ENCODE measurements around the gene RAB3IL1. TPM values are rescaled to one million over a fixed set of nuclear protein-coding genes. Genes with fewer than 3 reads are reported as not detected.

The RAB3IL1 gene
- total RNA-seq, 1 donor from 2014 or later, result 10.6 TPM

- Mint-ChIP-seq H3K36me3 (peaks cover 35% of the 10 kb centered on the region), H3K4me1 (peaks cover 2% of the 10 kb centered on the region)
- DNase-seq (ENCODE audit: low spot score in 2 of 2, unreplicated experiment in 2 of 2), result no peak
Observed at GRCh38 chr11:61862714-61863547, 54.4 kb downstream of the RAB3IL1 start.

GRCh38 chr11:61861634-61862033, 55.7 kb downstream of the RAB3IL1 start:
- no peaks in the 10 kb centered on the region for H3K27me3 Mint-ChIP-seq (ENCODE audit: low read depth)
- no peak for TF ChIP-seq CTCF (IDR thresholded peaks at IDR 0.05; ENCODE audit: unreplicated experiment)
- peaks cover 35% of the 10 kb centered on the region for H3K36me3 Mint-ChIP-seq
- peaks cover 2% of the 10 kb centered on the region for H3K4me1 Mint-ChIP-seq
- peak overlapping the region; percentile 41 for H3K27ac Mint-ChIP-seq
- H3K9me3 Mint-ChIP-seq, result no peaks in the 10 kb centered on the region
- DNase-seq (ENCODE audit: low spot score in 2 of 2, unreplicated experiment in 2 of 2), result no peak
- H3K4me3 Mint-ChIP-seq, result no peak overlapping the region

More at GRCh38 chr11:61862714-61863547, 54.4 kb downstream of the RAB3IL1 start:
- Mint-ChIP-seq H3K27ac (no peak overlapping the region), H3K4me3 (no peak overlapping the region), H3K9me3 (no peaks in the 10 kb centered on the region), H3K27me3 (ENCODE audit: low read depth) (no peaks in the 10 kb centered on the region)
- no peak for TF ChIP-seq CTCF (IDR thresholded peaks at IDR 0.05; ENCODE audit: unreplicated experiment)

- no peak for DNase-seq (ENCODE audit: low spot score in 2 of 2, unreplicated experiment in 2 of 2)
Observed at GRCh38 chr11:61860054-61860903, 57.1 kb downstream of the RAB3IL1 start.

GRCh38 chr11:61855939-61856680, 61.3 kb downstream of the RAB3IL1 start:
- Mint-ChIP-seq H3K4me1 (no peaks in the 10 kb centered on the region), H3K27me3 (ENCODE audit: low read depth) (no peaks in the 10 kb centered on the region), H3K36me3 (peaks cover 23% of the 10 kb centered on the region), H3K4me3 (no peak overlapping the region), H3K9me3 (no peaks in the 10 kb centered on the region), H3K27ac (peak overlapping the region; percentile 25)
- TF ChIP-seq CTCF (IDR thresholded peaks at IDR 0.05; ENCODE audit: unreplicated experiment), result no peak
- DNase-seq (ENCODE audit: low spot score in 2 of 2, unreplicated experiment in 2 of 2), result no peak

More at GRCh38 chr11:61860054-61860903, 57.1 kb downstream of the RAB3IL1 start:
- Mint-ChIP-seq H3K4me1 (no peaks in the 10 kb centered on the region), H3K27ac (peak overlapping the region; percentile 34), H3K4me3 (no peak overlapping the region), H3K9me3 (no peaks in the 10 kb centered on the region), H3K27me3 (ENCODE audit: low read depth) (no peaks in the 10 kb centered on the region), H3K36me3 (peaks cover 31% of the 10 kb centered on the region)
- TF ChIP-seq CTCF (IDR thresholded peaks at IDR 0.05; ENCODE audit: unreplicated experiment), result no peak

- Mint-ChIP-seq H3K9me3 (no peaks in the 10 kb centered on the region), H3K4me3 (no peak overlapping the region), H3K27ac (no peak overlapping the region), H3K4me1 (no peaks in the 10 kb centered on the region), H3K27me3 (ENCODE audit: low read depth) (no peaks in the 10 kb centered on the region), H3K36me3 (peaks cover 22% of the 10 kb centered on the region)
- DNase-seq (ENCODE audit: low spot score in 2 of 2, unreplicated experiment in 2 of 2), result no peak
- TF ChIP-seq CTCF (IDR thresholded peaks at IDR 0.05; ENCODE audit: unreplicated experiment), result no peak
Observed at GRCh38 chr11:61854966-61855714, 62.2 kb downstream of the RAB3IL1 start.

All from mesothelial cell of epicardium (in vitro differentiated cells).